BLaER1 treated with 17β-estradiol and CSF1 and Interleukin-3, amounts not matched to agents 10 nM and 100 nM (cell line): ENCODE data around the gene CTSE.
"Not testable (repeated sequence)": the region's sequence is repeated elsewhere in the genome, so short reads cannot be mapped to it uniquely, and the experiment has no call there.

Experiments
- H3K27ac ChIP-seq, 11 experiments: shearing (Covaris generic); formaldehyde crosslinking; 2 replicates each; pipeline ENCODE4 v1.8.1; 2022
- H3K27me3 ChIP-seq, 11 experiments: shearing (Covaris generic); formaldehyde crosslinking; 2 replicates each; pipeline ENCODE4 v1.8.1; 2022
- H3K36me3 ChIP-seq, 11 experiments: shearing (Covaris generic); formaldehyde crosslinking; 2 replicates each; pipeline ENCODE4 v1.8.1; 2022
- H3K4me1 ChIP-seq, 10 experiments: shearing (Covaris generic); formaldehyde crosslinking; 2 replicates each; pipeline ENCODE4 v1.8.1; 2022
- H3K4me2 ChIP-seq, 11 experiments: shearing (Covaris generic); formaldehyde crosslinking; 2 replicates each; pipeline ENCODE4 v1.8.1; 2022
- H3K4me3 ChIP-seq, 10 experiments: shearing (Covaris generic); formaldehyde crosslinking; 2 replicates each; pipeline ENCODE4 v1.8.1; 2022
- H3K9ac ChIP-seq, 11 experiments: shearing (Covaris generic); formaldehyde crosslinking; 2 replicates each; pipeline ENCODE4 v1.8.1; 2022
- H3K9me3 ChIP-seq, 11 experiments: shearing (Covaris generic); formaldehyde crosslinking; replicated peaks in 1 of 11; 2 replicates each; pipeline ENCODE4 v1.8.1; 2022
- H4K20me1 ChIP-seq, 11 experiments: shearing (Covaris generic); formaldehyde crosslinking; 2 replicates each; pipeline ENCODE4 v1.8.1; 2022
- Cebpa-rat ChIP-seq, 11 experiments: shearing (Covaris generic); IDR thresholded peaks; 2 replicates each; pipeline ENCODE4 v1.8.1; 2022

CTSE gene

GRCh38 chr1:206052231-206052865 is 28.7 kb upstream of the CTSE start:
- Histone ChIP-seq H3K4me2 (peak overlapping the region; percentile 79 to 91 (median 84)), H3K9ac (peak overlapping the region; percentile 12 to 82 (median 76); a peak in 20 of 22 replicates), H3K4me1 (peaks cover 41 to 79% (median 57%) of the 10 kb centered on the region in 10 experiments), H3K27ac (peak overlapping the region; percentile 20 to 92 (median 86); a peak in 21 of 22 replicates), H3K4me3 (peak overlapping the region in 6 of 10 experiments; percentile 53 to 70 (median 60); a peak in 12 of 20 replicates), H3K9me3 (peaks cover 0 to 28% (median 10%) of the 10 kb centered on the region in 11 experiments; a peak in 10 of 22 replicates), H3K36me3 (peaks cover 0 to 25% (median 14%) of the 10 kb centered on the region in 11 experiments; a peak in 13 of 22 replicates)
- not testable (repeated sequence) for H3K27me3 ChIP-seq, H4K20me1 ChIP-seq
- peak in 1 of 11 experiments; percentile 14; a peak in 1 of 22 replicates for TF ChIP-seq Cebpa-rat (IDR thresholded peaks at IDR 0.05)

GRCh38 chr1:206050655-206051235 is 27.1 kb upstream of the CTSE start:
- peak overlapping the region in 10 of 11 experiments; percentile 71 to 90 (median 86); a peak in 20 of 22 replicates for H3K27ac ChIP-seq
- H3K4me3 ChIP-seq, result no peak overlapping the region
- peak overlapping the region; percentile 72 to 88 (median 81) for H3K4me2 ChIP-seq
- TF ChIP-seq Cebpa-rat (IDR thresholded peaks at IDR 0.05), result peak in 10 of 11 experiments; percentile 51 to 95 (median 86); a peak in 19 of 22 replicates
- H3K36me3 ChIP-seq, result peaks cover 0 to 9% (median 0%) of the 10 kb centered on the region in 11 experiments; a peak in 5 of 22 replicates
- H3K4me1 ChIP-seq, result peaks cover 41 to 79% (median 57%) of the 10 kb centered on the region in 10 experiments
- H3K27me3 ChIP-seq, result no peaks in the 10 kb centered on the region
- H3K9ac ChIP-seq, result peak overlapping the region in 10 of 11 experiments; percentile 37 to 80 (median 74); a peak in 18 of 22 replicates
- peaks cover 0 to 12% (median 6%) of the 10 kb centered on the region in 11 experiments; a peak in 3 of 22 replicates for H3K9me3 ChIP-seq
- H4K20me1 ChIP-seq, result no peaks in the 10 kb centered on the region

- Histone ChIP-seq H3K27me3 (no peaks in the 10 kb centered on the region), H3K4me1 (peaks cover 41 to 73% (median 57%) of the 10 kb centered on the region in 10 experiments), H3K4me2 (peak overlapping the region; percentile 72 to 88 (median 81); a peak in 21 of 22 replicates), H3K4me3 (no peak overlapping the region), H3K9me3 (peaks cover 0 to 11% (median 5%) of the 10 kb centered on the region in 11 experiments; a peak in 3 of 22 replicates), H3K27ac (peak overlapping the region in 10 of 11 experiments; percentile 37 to 90 (median 86); a peak in 19 of 22 replicates), H3K36me3 (peaks cover 0 to 3% (median 0%) of the 10 kb centered on the region in 11 experiments; a peak in 3 of 22 replicates), H3K9ac (peak overlapping the region in 9 of 11 experiments; percentile 23 to 80 (median 69); a peak in 14 of 22 replicates), H4K20me1 (no peaks in the 10 kb centered on the region)
- TF ChIP-seq Cebpa-rat (IDR thresholded peaks at IDR 0.05), result no peak
Measured at GRCh38 chr1:206049919-206050600, 26.4 kb upstream of the CTSE start.

GRCh38 chr1:206049293-206049692 is 25.6 kb upstream of the CTSE start:
- peak overlapping the region in 6 of 11 experiments; percentile 26 to 88 (median 81); a peak in 9 of 22 replicates for H3K4me2 ChIP-seq
- no peaks in the 10 kb centered on the region for H3K27me3 ChIP-seq
- no peak overlapping the region; a peak in 3 of 22 replicates for H3K9ac ChIP-seq
- TF ChIP-seq Cebpa-rat (IDR thresholded peaks at IDR 0.05), result no peak
- peak overlapping the region in 9 of 11 experiments; percentile 81 to 90 (median 87); a peak in 18 of 22 replicates for H3K27ac ChIP-seq
- H3K4me3 ChIP-seq, result no peak overlapping the region
- H3K36me3 ChIP-seq, result no peaks in the 10 kb centered on the region
- H4K20me1 ChIP-seq, result no peaks in the 10 kb centered on the region
- peaks cover 0 to 11% (median 4%) of the 10 kb centered on the region in 11 experiments; a peak in 3 of 22 replicates for H3K9me3 ChIP-seq
- peaks cover 41 to 69% (median 57%) of the 10 kb centered on the region in 10 experiments for H3K4me1 ChIP-seq

- peak overlapping the region in 8 of 11 experiments; percentile 10 to 89 (median 86); a peak in 15 of 22 replicates for H3K27ac ChIP-seq
Measured at GRCh38 chr1:206048582-206048981, 24.9 kb upstream of the CTSE start.

GRCh38 chr1:206047271-206047670 is 23.6 kb upstream of the CTSE start:
- H3K4me2 ChIP-seq, result peak overlapping the region in 2 of 11 experiments; percentile 5 to 6; a peak in 1 of 22 replicates
- peak overlapping the region in 4 of 11 experiments; percentile 1 to 88 (median 56); a peak in 2 of 22 replicates for H3K27ac ChIP-seq
- no peak overlapping the region for H3K4me3 ChIP-seq
- H3K4me1 ChIP-seq, result peaks cover 29 to 65% (median 42%) of the 10 kb centered on the region in 10 experiments
- H3K9ac ChIP-seq, result no peak overlapping the region
- no peaks in the 10 kb centered on the region for H3K36me3 ChIP-seq
- TF ChIP-seq Cebpa-rat (IDR thresholded peaks at IDR 0.05), result no peak
- H3K27me3 ChIP-seq, result no peaks in the 10 kb centered on the region
- no peaks in the 10 kb centered on the region for H3K9me3 ChIP-seq
- H4K20me1 ChIP-seq, result no peaks in the 10 kb centered on the region

More at GRCh38 chr1:206048582-206048981, 24.9 kb upstream of the CTSE start:
- no peaks in the 10 kb centered on the region for H4K20me1 ChIP-seq
- no peaks in the 10 kb centered on the region for H3K36me3 ChIP-seq
- H3K4me2 ChIP-seq, result peak overlapping the region in 7 of 11 experiments; percentile 4 to 88 (median 37); a peak in 11 of 22 replicates
- no peak overlapping the region for H3K4me3 ChIP-seq
- H3K4me1 ChIP-seq, result peaks cover 41 to 67% (median 53%) of the 10 kb centered on the region in 10 experiments
- no peak for TF ChIP-seq Cebpa-rat (IDR thresholded peaks at IDR 0.05)
- H3K27me3 ChIP-seq, result no peaks in the 10 kb centered on the region
- peaks cover 0 to 9% (median 2%) of the 10 kb centered on the region in 11 experiments; a peak in 3 of 22 replicates for H3K9me3 ChIP-seq
- no peak overlapping the region for H3K9ac ChIP-seq

GRCh38 chr1:206041640-206042039 is 17.9 kb upstream of the CTSE start:
- no peak for TF ChIP-seq Cebpa-rat (IDR thresholded peaks at IDR 0.05)
- H3K27ac ChIP-seq, result no peak overlapping the region
- no peak overlapping the region for H3K4me3 ChIP-seq
- no peaks in the 10 kb centered on the region for H3K27me3 ChIP-seq
- H3K4me2 ChIP-seq, result no peak overlapping the region
- H3K9me3 ChIP-seq, result no peaks in the 10 kb centered on the region
- no peaks in the 10 kb centered on the region for H3K36me3 ChIP-seq
- H3K4me1 ChIP-seq, result peaks cover 29 to 53% (median 36%) of the 10 kb centered on the region in 10 experiments
- H3K9ac ChIP-seq, result no peak overlapping the region
- H4K20me1 ChIP-seq, result no peaks in the 10 kb centered on the region

GRCh38 chr1:206040328-206040727 is 16.6 kb upstream of the CTSE start:
- Histone ChIP-seq H3K4me1 (peaks cover 39 to 66% (median 44%) of the 10 kb centered on the region in 10 experiments), H3K9ac (no peak overlapping the region), H3K27ac (no peak overlapping the region), H4K20me1 (no peaks in the 10 kb centered on the region), H3K4me2 (peak overlapping the region in 7 of 11 experiments; percentile 7 to 82 (median 60); a peak in 6 of 22 replicates), H3K36me3 (no peaks in the 10 kb centered on the region), H3K9me3 (no peaks in the 10 kb centered on the region), H3K4me3 (no peak overlapping the region), H3K27me3 (no peaks in the 10 kb centered on the region)
- no peak for TF ChIP-seq Cebpa-rat (IDR thresholded peaks at IDR 0.05)
